ENCODE data around the gene CLEC16A.

Gene CLEC16A

GRCh38 chr16:11104168-11105037 lies 160.0 kb downstream of the CLEC16A start:
- no peak for DNase-seq

GRCh38 chr16:11105038-11105903 lies 160.9 kb downstream of the CLEC16A start:
- DNase-seq, result peak; percentile 58

GRCh38 chr16:11106726-11107125 lies 162.4 kb downstream of the CLEC16A start:
- no peak for DNase-seq

GRCh38 chr16:11107780-11108465 lies 163.6 kb downstream of the CLEC16A start:
- no peak for DNase-seq

GRCh38 chr16:11108466-11108805 lies 164.1 kb downstream of the CLEC16A start:
- DNase-seq, result no peak

- DNase-seq, result no peak
Measured at GRCh38 chr16:11109566-11109965, 165.2 kb downstream of the CLEC16A start.

- DNase-seq, result no peak
Measured at GRCh38 chr16:11111150-11111549, 166.8 kb downstream of the CLEC16A start.

GRCh38 chr16:11111856-11112634 lies 167.7 kb downstream of the CLEC16A start:
- no peak for DNase-seq

- no peak for DNase-seq
Measured at GRCh38 chr16:11112723-11113348, 168.5 kb downstream of the CLEC16A start.

- no peak for DNase-seq
Measured at GRCh38 chr16:11114366-11115164, 170.2 kb downstream of the CLEC16A start.

- no peak for DNase-seq
Measured at GRCh38 chr16:11117576-11118211, 173.3 kb downstream of the CLEC16A start.

GRCh38 chr16:11118479-11118878 lies 174.1 kb downstream of the CLEC16A start:
- DNase-seq, result no peak

GRCh38 chr16:11121083-11121608 lies 176.8 kb downstream of the CLEC16A start:
- no peak for DNase-seq

- DNase-seq, result no peak
Measured at GRCh38 chr16:11121914-11122692, 177.7 kb downstream of the CLEC16A start.

- DNase-seq, result no peak
Measured at GRCh38 chr16:11123666-11124065, 179.3 kb downstream of the CLEC16A start.

- no peak for DNase-seq
Measured at GRCh38 chr16:11125936-11126335, 181.6 kb downstream of the CLEC16A start.

- DNase-seq, result no peak
Measured at GRCh38 chr16:11126399-11127054, 182.2 kb downstream of the CLEC16A start.

GRCh38 chr16:11127610-11128195 lies 183.3 kb downstream of the CLEC16A start:
- DNase-seq, result no peak

Measured in NCI-H510A treated with DMSO at 0.1 percent for 48 hours (cell line).